ENCODE measurements around the gene DDX47.
"Not testable (repeated sequence)": the region's sequence is repeated elsewhere in the genome, so short reads cannot be mapped to it uniquely, and the experiment has no call there.

DDX47 gene

DNA sequence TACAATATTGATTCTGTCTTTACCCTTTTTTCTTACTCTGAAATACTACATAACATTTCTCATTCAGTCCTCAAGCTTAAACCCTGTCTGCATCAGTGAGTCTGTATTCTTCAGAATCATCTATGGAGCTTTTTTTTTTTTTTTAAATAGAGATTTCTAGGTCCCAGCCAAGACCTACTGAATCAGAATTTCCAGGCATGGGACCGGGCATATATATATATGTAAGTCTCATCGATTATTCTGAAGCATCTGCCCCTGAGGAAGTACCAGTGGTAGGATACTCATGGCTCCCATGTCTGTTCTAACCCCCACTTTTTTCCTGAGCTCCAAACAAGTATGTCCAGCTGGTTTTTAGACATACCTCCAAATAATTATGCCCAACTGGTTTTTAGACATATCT lies 6.1 kb downstream of the DDX47 start:
- no peaks in the 10 kb centered on the region for H3K27me3 Mint-ChIP-seq
- H3K4me1 Mint-ChIP-seq, result peaks cover 37% of the 10 kb centered on the region
- peaks cover 59% of the 10 kb centered on the region for H3K36me3 Mint-ChIP-seq (ENCODE audit: insufficient read depth)
- H3K4me3 Mint-ChIP-seq, result no peak overlapping the region
- H3K27ac Mint-ChIP-seq (ENCODE audit: low read depth), result no peak overlapping the region
- ATAC-seq (replicated peaks; ENCODE audit: extremely low read depth, poor library complexity, severe bottlenecking) (no peak), DNase-seq (ENCODE audit: low spot score in 2 of 2) (no peak)
- no peaks in the 10 kb centered on the region for H3K9me3 Mint-ChIP-seq

DNA sequence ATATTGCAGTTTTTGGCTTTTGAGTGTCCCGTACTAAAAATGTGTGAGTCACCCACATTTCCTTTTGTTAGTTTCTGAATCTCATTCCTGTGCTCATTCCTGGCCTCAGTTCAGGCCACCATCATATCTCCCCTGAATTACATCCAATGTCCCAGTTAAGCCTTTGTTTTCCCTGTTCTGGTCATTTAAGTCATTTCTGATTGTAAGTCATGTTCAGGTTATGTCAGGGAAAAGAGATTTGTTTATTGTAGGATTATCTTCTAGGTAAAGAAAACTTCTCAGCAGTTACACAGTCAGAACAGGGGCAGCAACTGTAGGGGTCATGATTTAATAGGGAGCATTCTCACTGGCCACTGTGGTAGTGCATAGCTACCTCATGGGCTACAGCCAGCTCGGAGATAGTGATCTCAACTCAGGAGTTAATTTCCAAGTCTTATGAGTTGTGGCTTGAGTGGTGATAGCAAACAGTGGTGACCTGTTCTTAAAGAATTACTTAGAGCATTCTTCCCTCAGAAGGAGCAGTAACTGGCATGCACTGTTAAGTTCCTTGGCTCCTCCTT lies 6.7 kb downstream of the DDX47 start:
- no peaks in the 10 kb centered on the region for H3K9me3 Mint-ChIP-seq
- no peak for ATAC-seq (replicated peaks; ENCODE audit: extremely low read depth, poor library complexity, severe bottlenecking)
- DNase-seq (ENCODE audit: low spot score in 2 of 2), result no peak
- no peaks in the 10 kb centered on the region for H3K27me3 Mint-ChIP-seq
- no peak overlapping the region for H3K4me3 Mint-ChIP-seq
- H3K4me1 Mint-ChIP-seq, result peaks cover 32% of the 10 kb centered on the region
- H3K27ac Mint-ChIP-seq (ENCODE audit: low read depth), result peak overlapping the region; percentile 69
- peaks cover 59% of the 10 kb centered on the region for H3K36me3 Mint-ChIP-seq (ENCODE audit: insufficient read depth)

DNA sequence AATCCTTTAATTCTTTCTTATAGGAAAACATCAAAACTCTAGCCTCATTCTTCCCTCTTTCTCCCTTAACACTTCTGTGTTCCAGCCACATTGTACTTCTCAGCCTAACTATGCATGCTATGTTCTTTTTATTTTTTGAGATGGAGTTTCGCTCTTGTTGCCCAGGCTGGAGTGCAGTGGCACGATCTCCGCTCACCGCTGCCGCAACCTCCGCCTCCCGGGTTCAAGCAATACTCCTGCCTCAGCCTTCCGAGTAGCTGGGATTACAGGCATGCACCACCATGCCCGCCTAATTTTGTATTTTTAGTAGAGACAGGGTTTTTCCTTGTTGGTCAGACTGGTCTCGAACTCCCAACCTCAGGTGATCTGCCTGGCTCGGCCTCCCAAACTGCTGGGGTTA lies 7.2 kb downstream of the DDX47 start:
- not testable (repeated sequence) for H3K27me3 Mint-ChIP-seq; ATAC-seq (replicated peaks; ENCODE audit: extremely low read depth, poor library complexity, severe bottlenecking); DNase-seq (ENCODE audit: low spot score in 2 of 2); H3K4me3 Mint-ChIP-seq; H3K9me3 Mint-ChIP-seq
- Mint-ChIP-seq H3K36me3 (ENCODE audit: insufficient read depth) (peaks cover 59% of the 10 kb centered on the region), H3K4me1 (peaks cover 28% of the 10 kb centered on the region), H3K27ac (ENCODE audit: low read depth) (peak overlapping the region; percentile 69)

DNA sequence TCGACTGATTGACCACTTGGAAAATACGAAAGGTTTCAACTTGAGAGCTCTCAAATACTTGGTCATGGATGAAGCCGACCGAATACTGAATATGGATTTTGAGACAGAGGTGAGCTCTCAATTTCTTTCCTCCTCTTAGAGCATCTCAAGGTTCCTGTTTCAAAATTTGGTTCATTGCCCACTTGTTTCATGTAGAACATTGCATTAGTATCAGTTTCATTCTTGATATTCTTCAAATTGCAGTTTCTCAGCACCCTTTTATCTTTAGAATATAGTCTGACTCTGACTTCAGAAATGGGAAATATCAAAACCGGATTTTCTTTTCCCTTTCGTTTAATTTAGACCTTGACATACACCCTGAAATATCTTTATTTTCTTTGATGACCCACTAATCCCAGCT lies 8.8 kb downstream of the DDX47 start:
- no peak overlapping the region for H3K27ac Mint-ChIP-seq (ENCODE audit: low read depth)

DNA sequence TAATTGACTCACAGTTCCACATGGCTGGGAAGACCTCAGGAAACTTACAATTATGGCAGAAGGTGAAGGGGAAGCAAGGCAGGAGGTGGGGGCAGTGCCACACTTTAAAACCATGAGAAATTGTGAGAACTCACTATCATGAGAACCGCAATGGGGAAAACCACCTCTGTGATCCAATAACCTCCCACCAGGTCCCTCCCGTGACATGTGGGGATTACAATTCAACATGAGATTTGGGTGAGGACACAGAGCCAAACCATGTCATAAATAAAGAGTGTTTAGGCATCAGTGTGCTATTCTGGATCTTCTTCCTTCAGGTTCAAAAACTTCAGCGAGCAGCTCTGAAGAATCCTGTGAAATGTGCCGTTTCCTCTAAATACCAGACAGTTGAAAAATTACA lies 9.7 kb downstream of the DDX47 start:
- H3K27ac Mint-ChIP-seq (ENCODE audit: low read depth), result no peak overlapping the region
- ATAC-seq (replicated peaks; ENCODE audit: extremely low read depth, poor library complexity, severe bottlenecking), result no peak
- peaks cover 11% of the 10 kb centered on the region for H3K4me1 Mint-ChIP-seq
- H3K4me3 Mint-ChIP-seq, result no peak overlapping the region
- H3K9me3 Mint-ChIP-seq, result no peaks in the 10 kb centered on the region
- no peak for DNase-seq (ENCODE audit: low spot score in 2 of 2)
- H3K27me3 Mint-ChIP-seq, result no peaks in the 10 kb centered on the region
- peaks cover 69% of the 10 kb centered on the region for H3K36me3 Mint-ChIP-seq (ENCODE audit: insufficient read depth)

More for the DNA sequence above, 8.8 kb downstream of the DDX47 start:
- Mint-ChIP-seq H3K36me3 (ENCODE audit: insufficient read depth) (peaks cover 62% of the 10 kb centered on the region), H3K4me3 (no peak overlapping the region), H3K27me3 (no peaks in the 10 kb centered on the region), H3K9me3 (no peaks in the 10 kb centered on the region), H3K4me1 (peaks cover 12% of the 10 kb centered on the region)
- ATAC-seq (replicated peaks; ENCODE audit: extremely low read depth, poor library complexity, severe bottlenecking) (no peak), DNase-seq (ENCODE audit: low spot score in 2 of 2) (no peak)

DNA sequence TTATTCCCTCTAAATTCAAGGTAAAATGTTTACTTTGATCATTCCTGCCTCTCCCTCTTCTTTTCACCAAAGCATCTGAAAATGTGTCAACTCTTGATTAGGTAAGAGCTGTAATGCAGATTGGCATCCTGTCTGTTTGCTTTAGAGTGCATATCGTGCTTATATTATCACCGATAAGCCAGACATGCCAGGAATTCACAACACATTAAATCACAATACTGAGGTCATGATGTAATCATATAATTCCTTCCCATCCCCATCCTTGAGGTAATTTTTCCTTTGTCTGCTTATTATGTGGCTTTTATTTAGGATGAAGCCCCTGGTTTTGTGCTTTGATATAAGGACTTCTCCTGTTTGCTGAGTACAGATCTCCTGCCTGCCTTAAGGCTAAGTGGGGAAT lies 10.2 kb downstream of the DDX47 start:
- no peaks in the 10 kb centered on the region for H3K9me3 Mint-ChIP-seq
- no peak for DNase-seq (ENCODE audit: low spot score in 2 of 2)
- H3K36me3 Mint-ChIP-seq (ENCODE audit: insufficient read depth), result peaks cover 69% of the 10 kb centered on the region
- no peak for ATAC-seq (replicated peaks; ENCODE audit: extremely low read depth, poor library complexity, severe bottlenecking)
- H3K4me1 Mint-ChIP-seq, result peaks cover 11% of the 10 kb centered on the region
- no peak overlapping the region for H3K4me3 Mint-ChIP-seq
- H3K27me3 Mint-ChIP-seq, result no peaks in the 10 kb centered on the region
- no peak overlapping the region for H3K27ac Mint-ChIP-seq (ENCODE audit: low read depth)

DNA sequence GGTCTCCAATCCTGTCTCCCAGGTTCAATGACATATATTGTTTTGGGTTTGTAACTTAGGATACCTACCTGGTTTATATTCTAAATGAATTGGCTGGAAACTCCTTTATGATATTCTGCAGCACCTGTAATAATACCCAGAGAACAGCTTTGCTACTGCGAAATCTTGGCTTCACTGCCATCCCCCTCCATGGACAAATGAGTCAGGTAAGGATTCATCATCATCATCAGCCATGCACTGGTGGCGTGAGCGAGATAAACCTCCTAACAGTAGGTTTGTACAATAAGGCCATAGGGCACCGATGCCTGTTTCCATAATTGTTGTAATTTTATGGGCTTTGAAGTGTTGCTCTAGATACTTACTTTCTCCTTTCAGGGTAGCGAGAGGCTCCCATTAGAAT lies 10.7 kb downstream of the DDX47 start:
- DNase-seq (ENCODE audit: low spot score in 2 of 2) (no peak), ATAC-seq (replicated peaks; ENCODE audit: extremely low read depth, poor library complexity, severe bottlenecking) (no peak)
- Mint-ChIP-seq H3K27ac (ENCODE audit: low read depth) (no peak overlapping the region), H3K4me3 (no peak overlapping the region), H3K9me3 (no peaks in the 10 kb centered on the region), H3K27me3 (no peaks in the 10 kb centered on the region), H3K36me3 (ENCODE audit: insufficient read depth) (peaks cover 70% of the 10 kb centered on the region), H3K4me1 (peaks cover 6% of the 10 kb centered on the region)

DNA sequence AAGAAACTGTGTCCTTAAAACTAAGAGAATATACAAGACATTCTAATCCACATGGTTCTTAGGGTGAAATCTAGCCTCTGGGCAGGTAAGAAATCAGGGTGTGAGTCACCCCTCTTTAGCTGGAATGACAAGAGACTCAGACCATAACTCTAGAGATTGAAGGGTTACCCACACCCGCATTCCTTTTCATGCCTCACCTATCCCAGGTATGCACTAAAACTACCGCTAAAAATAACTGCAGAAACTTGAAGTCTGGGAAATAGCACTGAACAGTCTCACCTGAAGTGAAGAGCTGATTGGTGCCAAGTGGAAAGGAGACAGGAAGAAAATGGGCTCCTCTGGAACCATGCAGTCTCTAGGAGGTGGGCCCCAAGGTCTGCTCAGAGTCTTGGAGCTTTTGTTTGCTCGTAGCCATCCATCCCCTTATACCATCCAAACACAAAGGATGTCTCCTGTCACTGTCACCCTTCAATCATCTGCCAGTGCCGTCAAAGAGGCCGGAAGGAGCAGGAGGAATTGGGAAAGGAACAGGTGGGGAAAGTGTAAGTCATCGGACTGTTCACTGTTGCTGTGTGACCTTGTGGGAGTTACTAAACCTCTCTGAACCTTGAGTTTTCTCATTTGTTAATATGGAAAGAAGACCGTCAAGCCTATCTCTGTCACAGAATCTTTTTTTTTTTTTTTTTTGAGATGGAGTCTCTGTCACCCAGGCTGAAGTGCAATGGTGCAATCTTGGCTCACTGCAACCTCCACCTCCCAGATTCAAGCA lies 22.4 kb downstream of the DDX47 start:
- peaks cover 11% of the 10 kb centered on the region for H3K4me1 Mint-ChIP-seq
- H3K36me3 Mint-ChIP-seq (ENCODE audit: insufficient read depth), result peaks cover 28% of the 10 kb centered on the region
- H3K27ac Mint-ChIP-seq (ENCODE audit: low read depth), result no peak overlapping the region
- no peaks in the 10 kb centered on the region for H3K9me3 Mint-ChIP-seq
- no peak overlapping the region for H3K4me3 Mint-ChIP-seq
- DNase-seq (ENCODE audit: low spot score in 2 of 2) (no peak), ATAC-seq (replicated peaks; ENCODE audit: extremely low read depth, poor library complexity, severe bottlenecking) (no peak)
- H3K27me3 Mint-ChIP-seq, result no peaks in the 10 kb centered on the region

DNA sequence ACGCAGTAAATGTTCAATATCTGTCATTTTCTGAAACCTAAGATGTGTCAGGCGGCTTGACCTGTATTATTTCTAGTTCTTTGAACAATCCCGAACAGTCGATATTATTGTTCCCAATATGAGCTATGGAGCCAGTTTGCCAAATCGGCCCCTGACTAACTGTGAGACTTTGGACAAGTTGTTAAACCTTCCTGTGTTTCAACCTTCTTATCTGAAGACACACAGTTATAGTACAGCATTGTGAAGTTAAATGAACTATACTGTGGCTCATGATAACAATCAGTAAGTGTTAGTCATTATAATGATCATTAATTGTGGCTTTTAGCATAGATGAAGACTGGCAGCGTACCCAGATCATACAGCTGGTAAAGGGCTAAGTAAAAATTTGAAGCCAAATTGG lies 23.4 kb downstream of the DDX47 start:
- Mint-ChIP-seq H3K9me3 (no peaks in the 10 kb centered on the region), H3K27me3 (no peaks in the 10 kb centered on the region), H3K4me3 (no peak overlapping the region), H3K4me1 (peaks cover 11% of the 10 kb centered on the region), H3K36me3 (ENCODE audit: insufficient read depth) (peaks cover 23% of the 10 kb centered on the region), H3K27ac (ENCODE audit: low read depth) (no peak overlapping the region)
- DNase-seq (ENCODE audit: low spot score in 2 of 2), result no peak
- no peak for ATAC-seq (replicated peaks; ENCODE audit: extremely low read depth, poor library complexity, severe bottlenecking)

DNA sequence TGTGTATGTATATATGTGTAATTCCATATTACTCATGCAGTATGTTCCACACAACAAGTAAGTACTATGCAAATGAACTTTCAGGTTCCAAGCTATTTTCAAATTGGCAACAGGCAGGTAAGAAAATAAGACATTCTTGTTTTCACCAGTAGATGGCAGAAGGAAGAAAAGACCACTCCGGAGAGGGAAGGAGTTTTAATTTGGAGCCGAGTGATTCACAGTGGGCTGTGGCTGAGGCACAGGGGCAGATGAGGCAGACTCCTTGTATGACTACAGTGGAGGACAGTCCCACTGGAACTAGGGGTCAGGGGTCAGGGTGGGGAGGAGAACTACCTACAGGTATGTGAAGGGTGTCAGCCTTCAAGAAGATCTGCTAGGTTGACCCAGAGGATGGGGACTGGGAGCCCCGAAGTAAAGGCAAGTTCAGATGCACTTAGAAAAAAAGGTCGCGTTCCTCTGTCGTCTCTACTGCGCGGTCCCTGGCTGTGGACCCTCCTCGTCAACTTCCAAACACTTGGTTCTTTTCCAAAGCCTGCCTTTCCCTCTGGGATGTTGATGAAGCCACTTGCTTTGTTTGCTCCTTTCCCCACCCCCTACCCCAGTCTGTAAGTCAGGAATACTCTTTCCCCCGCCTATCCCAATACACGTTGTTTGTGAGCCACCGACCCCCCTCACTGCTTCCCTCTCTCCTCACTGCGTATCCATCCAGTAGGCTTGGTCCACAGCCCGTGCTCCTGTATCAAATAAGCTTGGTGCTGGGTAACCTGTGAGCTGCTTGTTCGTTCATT lies 24.1 kb downstream of the DDX47 start:
- Mint-ChIP-seq H3K36me3 (ENCODE audit: insufficient read depth) (peaks cover 19% of the 10 kb centered on the region), H3K27me3 (no peaks in the 10 kb centered on the region), H3K9me3 (no peaks in the 10 kb centered on the region), H3K4me3 (no peak overlapping the region), H3K27ac (ENCODE audit: low read depth) (no peak overlapping the region), H3K4me1 (peaks cover 11% of the 10 kb centered on the region)
- DNase-seq (ENCODE audit: low spot score in 2 of 2), result no peak
- no peak for ATAC-seq (replicated peaks; ENCODE audit: extremely low read depth, poor library complexity, severe bottlenecking)

DNA sequence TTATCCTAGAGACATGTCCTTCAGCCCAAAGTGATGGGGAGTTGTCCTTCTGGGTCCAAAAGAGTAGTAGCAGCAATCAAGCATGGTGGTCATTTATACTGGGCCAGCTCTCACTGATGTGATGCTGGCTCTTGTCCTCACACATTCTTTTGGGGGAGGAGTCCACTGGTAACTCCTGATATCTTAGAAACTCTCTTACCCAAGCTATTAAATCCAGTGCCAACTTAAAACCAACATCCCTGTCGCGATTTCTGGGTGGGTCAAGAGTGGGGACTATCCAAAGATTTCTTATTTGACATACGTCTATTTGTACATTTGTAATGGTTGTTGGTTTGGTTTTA lies 24.6 kb downstream of the DDX47 start:
- ATAC-seq (replicated peaks; ENCODE audit: extremely low read depth, poor library complexity, severe bottlenecking) (no peak), DNase-seq (ENCODE audit: low spot score in 2 of 2) (no peak)
- H3K36me3 Mint-ChIP-seq (ENCODE audit: insufficient read depth), result peaks cover 13% of the 10 kb centered on the region
- no peaks in the 10 kb centered on the region for H3K27me3 Mint-ChIP-seq
- H3K9me3 Mint-ChIP-seq, result no peaks in the 10 kb centered on the region
- H3K4me1 Mint-ChIP-seq, result peaks cover 11% of the 10 kb centered on the region
- no peak overlapping the region for H3K4me3 Mint-ChIP-seq
- no peak overlapping the region for H3K27ac Mint-ChIP-seq (ENCODE audit: low read depth)

DNA sequence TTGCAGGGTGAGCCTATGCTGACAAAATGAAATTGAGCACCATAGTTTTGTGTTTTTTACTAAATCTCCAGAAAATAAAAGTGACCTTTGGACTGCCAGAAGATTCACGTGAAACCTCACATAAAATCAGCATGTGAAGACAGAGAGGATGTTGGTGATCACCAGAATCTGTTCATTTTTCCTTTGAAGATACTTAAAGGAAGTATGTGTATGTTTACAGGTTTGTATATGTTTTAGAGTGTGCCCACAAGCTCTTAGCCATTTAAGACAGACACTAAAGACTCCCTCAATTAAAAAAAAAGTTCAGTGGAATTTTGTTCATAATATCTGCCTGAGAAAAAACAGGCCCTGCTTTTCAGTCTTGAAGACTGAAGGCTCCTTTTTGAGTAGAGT lies 25.9 kb downstream of the DDX47 start:
- H3K27ac Mint-ChIP-seq (ENCODE audit: low read depth), result no peak overlapping the region
- H3K27me3 Mint-ChIP-seq, result no peaks in the 10 kb centered on the region
- ATAC-seq (replicated peaks; ENCODE audit: extremely low read depth, poor library complexity, severe bottlenecking), result no peak
- no peak for DNase-seq (ENCODE audit: low spot score in 2 of 2)
- no peaks in the 10 kb centered on the region for H3K9me3 Mint-ChIP-seq
- peaks cover 11% of the 10 kb centered on the region for H3K4me1 Mint-ChIP-seq
- H3K36me3 Mint-ChIP-seq (ENCODE audit: insufficient read depth), result peaks cover 5% of the 10 kb centered on the region
- no peak overlapping the region for H3K4me3 Mint-ChIP-seq

DNA sequence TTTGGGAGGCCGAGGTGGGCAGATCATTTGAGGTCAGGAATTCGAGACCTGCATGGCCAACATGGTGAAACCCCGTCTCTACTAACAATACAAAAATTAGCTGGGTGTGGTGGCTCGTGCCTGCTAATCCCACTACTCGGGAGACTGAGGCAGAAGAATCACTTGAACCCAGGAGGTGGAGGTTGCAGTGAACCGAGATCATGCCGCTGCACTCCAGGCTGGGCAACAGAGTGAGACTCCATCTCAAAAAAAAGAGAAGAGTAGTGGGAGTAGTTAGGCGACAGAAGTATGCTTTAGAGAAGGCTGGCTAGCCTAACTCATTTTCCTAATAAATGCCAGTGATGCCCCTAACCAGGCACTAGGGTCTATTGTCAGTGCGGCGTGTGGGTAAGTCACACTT lies 26.3 kb downstream of the DDX47 start:
- H3K9me3 Mint-ChIP-seq; DNase-seq (ENCODE audit: low spot score in 2 of 2); H3K36me3 Mint-ChIP-seq (ENCODE audit: insufficient read depth); H3K27ac Mint-ChIP-seq (ENCODE audit: low read depth); H3K4me3 Mint-ChIP-seq; H3K27me3 Mint-ChIP-seq; ATAC-seq (replicated peaks; ENCODE audit: extremely low read depth, poor library complexity, severe bottlenecking): not testable (repeated sequence)
- peaks cover 11% of the 10 kb centered on the region for H3K4me1 Mint-ChIP-seq
